Neural progenitor cell (in vitro differentiated cells): ENCODE measurements around the gene GTF2H2C. TPM values are rescaled to one million over a fixed set of nuclear protein-coding genes. Genes with fewer than 3 reads are reported as not detected.
"Not testable (repeated sequence)": the region's sequence is repeated elsewhere in the genome, so short reads cannot be mapped to it uniquely, and the experiment has no call there.

Experiments used
- DNase-seq: peaks from one replicate; pipeline ENCODE4 v3.0.0-alpha.2; 2016; ENCODE audit warnings: low spot score
- H2AFZ ChIP-seq: fragments of 200-600 bp; sonication (generic); replicated peaks from 2 replicates; pipeline ENCODE4 v1.6.1; 2016; ENCODE audit warnings: antibody characterized with exemption
- H3F3A ChIP-seq: fragments of 200-600 bp; sonication (generic); 2 replicates; pipeline ENCODE4 v1.6.1; 2016; ENCODE audit warnings: antibody characterized with exemption, low read depth
- H3K27ac ChIP-seq: fragments of 200-600 bp; sonication (generic); 2 replicates; pipeline ENCODE4 v1.5.1; 2016; ENCODE audit warnings: mild to moderate bottlenecking
- H3K27me3 ChIP-seq: fragments of 200-600 bp; sonication (generic); 2 replicates; pipeline ENCODE4 v1.6.1; 2016; ENCODE audit warnings: mild to moderate bottlenecking, moderate library complexity
- H3K36me3 ChIP-seq: fragments of 200-600 bp; sonication (generic); 2 replicates; pipeline ENCODE4 v1.5.1; 2016
- H3K4me1 ChIP-seq: fragments of 200-600 bp; sonication (generic); 2 replicates; pipeline ENCODE4 v1.6.1; 2016; ENCODE audit warnings: mixed run types
- H3K4me2 ChIP-seq: fragments of 200-600 bp; sonication (generic); 2 replicates; pipeline ENCODE4 v1.6.1; 2016
- H3K4me3 ChIP-seq: fragments of 200-600 bp; sonication (generic); 2 replicates; pipeline ENCODE4 v1.5.1; 2016
- H3K79me2 ChIP-seq: fragments of 200-600 bp; sonication (generic); 2 replicates; pipeline ENCODE4 v1.6.1; 2016; ENCODE audit warnings: low read depth
- H3K9ac ChIP-seq: fragments of 200-600 bp; sonication (generic); 2 replicates; pipeline ENCODE4 v1.6.1; 2016
- H3K9me3 ChIP-seq: fragments of 200-600 bp; sonication (generic); 2 replicates; pipeline ENCODE4 v1.5.1; 2016; ENCODE audit warnings: low read depth
- H4K20me1 ChIP-seq: fragments of 200-600 bp; sonication (generic); 2 replicates; pipeline ENCODE4 v1.6.1; 2016; ENCODE audit warnings: low read depth
- H3K27ac Mint-ChIP-seq: 3 replicates; pipeline ENCODE4 v1.8.0; 2021; ENCODE audit warnings: mixed read lengths
- H3K27me3 Mint-ChIP-seq: 2 replicates; pipeline ENCODE4 v1.8.0; 2022; ENCODE audit warnings: low read depth, mild to moderate bottlenecking, inconsistent platforms, moderate library complexity, mixed read lengths; ENCODE audit not compliant: insufficient read depth
- H3K36me3 Mint-ChIP-seq: 3 replicates; pipeline ENCODE4 v1.8.0; 2021; ENCODE audit warnings: mixed read lengths
- H3K4me1 Mint-ChIP-seq: 3 replicates; pipeline ENCODE4 v1.8.0; 2021; ENCODE audit warnings: mixed read lengths
- H3K4me3 Mint-ChIP-seq: 3 replicates; pipeline ENCODE4 v1.8.0; 2021; ENCODE audit warnings: mild to moderate bottlenecking, moderate library complexity, mixed read lengths
- H3K9me3 Mint-ChIP-seq: 3 replicates; pipeline ENCODE4 v1.8.0; 2020; ENCODE audit warnings: mixed read lengths
- small RNA-seq: library from RNA; depleted of rRNA; stranded (forward); fragments of <200 nt; gene quantifications from one replicate; pipeline ENCODE3, GENCODE V24; 2015
- total RNA-seq: library from RNA; depleted of rRNA; stranded (reverse); fragments of >200 nt; gene quantifications from 2 replicates; pipeline ENCODE4 v1.2.3, GENCODE V29; 2015; ENCODE audit warnings: low replicate concordance

The GTF2H2C gene
- total RNA-seq, 1 donor from 2014 or later: 71.9 TPM

- not testable (repeated sequence) for H3K9ac ChIP-seq, H3K36me3 Mint-ChIP-seq, H3K4me1 ChIP-seq, H3K27me3 ChIP-seq, H3K9me3 Mint-ChIP-seq, H3K27me3 Mint-ChIP-seq, H3K4me1 Mint-ChIP-seq, H3K4me3 ChIP-seq, H3K27ac ChIP-seq, H3K79me2 ChIP-seq, H2AFZ ChIP-seq, H3K27ac Mint-ChIP-seq, DNase-seq, H3F3A ChIP-seq, H3K4me2 ChIP-seq, H3K36me3 ChIP-seq, H3K9me3 ChIP-seq, H3K4me3 Mint-ChIP-seq, H4K20me1 ChIP-seq
Measured at GRCh38 chr5:69607750-69608149, 47.8 kb downstream of the GTF2H2C start.

DNA sequence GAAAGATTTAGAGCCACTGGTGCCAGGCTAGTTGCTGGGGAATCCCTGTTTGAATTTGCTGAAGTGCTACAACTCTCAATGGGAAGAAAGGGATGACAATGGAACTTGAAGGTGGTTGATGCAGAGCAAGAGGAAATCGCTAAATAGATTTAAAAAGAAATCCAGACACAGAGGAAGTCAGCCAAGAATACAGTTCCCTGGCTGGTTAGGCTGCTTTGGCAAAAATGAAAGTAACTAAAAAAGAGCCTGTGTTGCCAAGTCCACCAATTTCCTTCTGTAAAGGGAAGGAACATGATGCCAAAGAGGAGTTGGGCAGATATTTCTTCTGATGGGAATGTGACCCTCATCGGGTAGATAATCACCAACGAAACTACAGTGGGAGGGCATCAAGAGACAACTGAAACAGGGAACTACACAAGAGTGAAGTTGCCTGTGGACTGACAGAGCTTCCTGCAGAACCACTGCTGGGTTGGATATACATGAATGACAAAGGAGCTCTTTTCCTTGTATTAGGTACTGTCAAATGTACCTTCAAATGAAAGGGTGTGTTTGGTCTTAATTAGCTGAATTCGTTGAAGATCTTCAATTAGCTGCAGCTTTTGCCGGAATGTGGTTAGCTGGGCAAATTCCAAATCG, 49.0 kb downstream of the GTF2H2C start:
- H3K36me3 ChIP-seq, H3K79me2 ChIP-seq, H2AFZ ChIP-seq, H3K4me3 ChIP-seq, H3K9me3 ChIP-seq, H4K20me1 ChIP-seq, H3K27me3 ChIP-seq, H3K4me2 ChIP-seq, H3K4me1 Mint-ChIP-seq, H3K27ac Mint-ChIP-seq, H3K36me3 Mint-ChIP-seq, DNase-seq, H3K27ac ChIP-seq, H3K9ac ChIP-seq, H3K9me3 Mint-ChIP-seq, H3K4me1 ChIP-seq, H3F3A ChIP-seq, H3K27me3 Mint-ChIP-seq, H3K4me3 Mint-ChIP-seq: not testable (repeated sequence)

GRCh38 chr5:69614843-69615242, 54.9 kb downstream of the GTF2H2C start:
- H2AFZ ChIP-seq, H3K27me3 Mint-ChIP-seq, H3K36me3 ChIP-seq, H3K27ac Mint-ChIP-seq, H3K4me2 ChIP-seq, H3K4me1 ChIP-seq, H3K27ac ChIP-seq, H3K9ac ChIP-seq, H3K27me3 ChIP-seq, H3K79me2 ChIP-seq, H3F3A ChIP-seq, H3K36me3 Mint-ChIP-seq, H3K9me3 Mint-ChIP-seq, H3K4me3 Mint-ChIP-seq, H3K4me1 Mint-ChIP-seq, H4K20me1 ChIP-seq, H3K4me3 ChIP-seq, H3K9me3 ChIP-seq, DNase-seq: not testable (repeated sequence)

DNA sequence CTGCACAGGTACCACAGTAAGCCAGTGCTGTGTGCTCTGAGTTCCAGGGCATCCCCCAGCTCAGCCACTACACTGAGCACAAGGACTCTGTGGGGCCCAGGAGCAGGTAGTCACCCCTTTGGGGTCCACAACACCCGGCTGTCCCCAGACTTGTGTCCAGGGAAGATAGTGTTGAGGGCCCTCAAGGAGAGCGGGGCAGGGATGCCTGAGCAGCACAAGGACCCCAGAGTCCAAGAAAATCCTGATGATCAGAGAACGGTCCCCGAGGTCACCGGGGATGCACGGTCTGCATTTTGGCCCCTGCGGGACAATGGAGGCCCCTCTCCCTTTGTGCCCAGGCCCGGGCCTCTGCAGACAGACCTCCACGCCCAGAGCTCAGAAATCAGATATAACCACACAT, 71.9 kb downstream of the GTF2H2C start:
- H3K9ac ChIP-seq, H3K27ac ChIP-seq, H3F3A ChIP-seq, H3K9me3 ChIP-seq, H4K20me1 ChIP-seq, H3K36me3 Mint-ChIP-seq, H3K4me2 ChIP-seq, H2AFZ ChIP-seq, H3K4me1 Mint-ChIP-seq, H3K27me3 Mint-ChIP-seq, H3K4me3 Mint-ChIP-seq, H3K4me1 ChIP-seq, H3K9me3 Mint-ChIP-seq, H3K4me3 ChIP-seq, H3K27ac Mint-ChIP-seq, H3K79me2 ChIP-seq, H3K27me3 ChIP-seq, H3K36me3 ChIP-seq: not testable (repeated sequence)
- DNase-seq: peak; percentile 0

Small RNAs within 50 kb of the gene (small RNA-seq; reads per million reads assigned to genes)
- gene RNU6-724P: not detected

Other genes starting within 250 kb of the GTF2H2C start
- 0.53 and 0.54 TPM in 2 replicates for gene CCDC125, start 227.4 kb upstream of the GTF2H2C start, total RNA-seq
- gene AK6, start 190.7 kb upstream of the GTF2H2C start, total RNA-seq: 21.6 and 50.4 TPM in 2 replicates
- gene TAF9, start 190.7 kb upstream of the GTF2H2C start, total RNA-seq: 66.3 and 97.0 TPM in 2 replicates
- 32.3 and 51.6 TPM in 2 replicates for gene RAD17, start 190.4 kb upstream of the GTF2H2C start, total RNA-seq
- 12.9 and 13.7 TPM in 2 replicates for gene MARVELD2, start 145.1 kb upstream of the GTF2H2C start, total RNA-seq
- 57.7 and 67.5 TPM in 2 replicates for gene OCLN, start 67.4 kb upstream of the GTF2H2C start, total RNA-seq